NK-92 (cell line): Measurements from ENCODE around the gene TRPC4AP.
"Not testable (repeated sequence)": the region's sequence is repeated elsewhere in the genome, so short reads cannot be mapped to it uniquely, and the experiment has no call there.

Experiments
- DNase-seq: peaks from one replicate; lab custom pipeline; 2025; ENCODE audit not compliant: unreplicated experiment; lab: John Stamatoyannopoulos, UW

The TRPC4AP gene

DNA sequence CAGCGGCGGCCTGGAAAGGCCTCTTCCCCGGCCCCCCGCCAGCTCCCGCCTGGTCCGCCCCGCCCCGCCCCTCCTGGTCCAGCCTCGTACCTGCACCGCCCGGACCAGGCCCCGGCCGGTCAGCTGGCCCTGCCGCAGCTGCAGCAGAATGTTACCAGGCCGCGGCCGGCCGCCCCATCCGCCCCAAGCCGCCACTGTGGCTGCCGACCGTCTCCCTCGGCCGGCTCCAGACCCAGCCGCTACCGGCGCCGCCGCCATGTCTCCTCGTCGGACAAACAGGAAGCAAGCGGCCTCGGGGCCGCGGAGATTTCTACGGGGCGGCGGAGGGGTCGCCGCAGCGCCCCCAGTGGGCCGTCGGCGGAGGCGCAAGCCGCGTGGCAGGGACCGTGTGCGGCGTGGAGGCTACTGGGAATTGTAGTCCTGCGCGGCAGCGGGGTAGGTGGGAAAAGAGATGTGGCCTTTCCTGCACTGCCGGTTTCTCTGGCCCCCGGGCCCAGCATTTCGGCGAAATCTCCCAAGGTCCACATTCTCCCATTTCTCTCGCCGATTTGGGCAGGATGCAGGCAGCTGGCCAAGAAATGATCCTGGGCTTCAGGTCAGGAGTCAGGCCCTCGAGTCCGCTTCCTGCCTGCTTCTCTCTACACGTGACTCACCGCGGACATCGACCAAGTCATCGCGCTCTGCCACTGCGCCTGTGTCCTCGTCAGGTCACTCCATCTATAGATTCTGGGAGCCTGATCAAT is at the start of gene TRPC4AP:
TRPC4AP (minus strand) TSS at position 284 of the 743 bp plus-strand sequence; CDS start at position 258, 26 bp downstream.
- DNase-seq, result no peak

- DNase-seq, result no peak
Measured at GRCh38 chr20:35135867-35136586, 43.4 kb upstream of the TRPC4AP start.

GRCh38 chr20:35134880-35135279 is 42.3 kb upstream of the TRPC4AP start:
- DNase-seq, result no peak

- DNase-seq, result no peak
Measured at GRCh38 chr20:35134472-35134871, 41.9 kb upstream of the TRPC4AP start.

- DNase-seq, result no peak
Measured at GRCh38 chr20:35133735-35134134, 41.1 kb upstream of the TRPC4AP start.

- no peak for DNase-seq
Measured at GRCh38 chr20:35133031-35133430, 40.4 kb upstream of the TRPC4AP start.

DNA sequence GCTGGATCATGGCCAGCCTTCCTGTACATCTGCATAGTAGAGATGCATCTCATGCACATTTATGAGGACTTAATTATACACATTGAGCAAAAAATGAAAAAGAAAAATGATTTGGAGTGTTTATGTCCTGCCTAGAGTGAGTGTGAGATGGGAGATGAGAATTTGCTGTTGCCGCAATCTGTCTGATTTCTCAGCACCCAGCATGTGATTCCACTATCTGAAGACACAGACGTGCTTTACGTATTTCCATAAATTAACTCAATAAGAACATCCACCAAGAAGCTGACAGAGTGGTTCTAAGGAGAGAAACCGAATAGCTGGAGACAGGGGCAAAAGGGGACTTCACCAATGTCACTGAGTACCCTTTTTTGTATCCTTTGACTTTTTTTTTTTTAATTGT is 39.3 kb upstream of the TRPC4AP start:
- no peak for DNase-seq

DNA sequence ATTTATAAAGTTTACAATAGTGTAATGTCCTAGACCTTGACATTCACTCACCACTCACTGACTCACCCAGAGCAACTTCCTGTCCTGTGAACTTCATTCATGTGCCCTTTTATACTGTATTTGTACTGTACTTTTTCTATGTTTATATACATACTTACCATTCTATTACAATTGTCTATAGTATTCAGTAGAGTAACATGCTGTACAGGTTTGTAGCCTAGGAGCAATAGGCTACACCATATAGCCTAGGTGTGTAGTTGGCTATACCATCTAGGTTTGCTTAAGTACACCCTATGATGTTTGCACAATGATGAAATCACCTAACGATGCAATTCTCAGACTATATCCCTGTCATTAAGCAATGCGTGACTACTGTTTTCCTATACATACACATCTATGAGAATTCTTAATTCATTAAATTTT is 37.1 kb upstream of the TRPC4AP start:
- DNase-seq, result no peak

DNA sequence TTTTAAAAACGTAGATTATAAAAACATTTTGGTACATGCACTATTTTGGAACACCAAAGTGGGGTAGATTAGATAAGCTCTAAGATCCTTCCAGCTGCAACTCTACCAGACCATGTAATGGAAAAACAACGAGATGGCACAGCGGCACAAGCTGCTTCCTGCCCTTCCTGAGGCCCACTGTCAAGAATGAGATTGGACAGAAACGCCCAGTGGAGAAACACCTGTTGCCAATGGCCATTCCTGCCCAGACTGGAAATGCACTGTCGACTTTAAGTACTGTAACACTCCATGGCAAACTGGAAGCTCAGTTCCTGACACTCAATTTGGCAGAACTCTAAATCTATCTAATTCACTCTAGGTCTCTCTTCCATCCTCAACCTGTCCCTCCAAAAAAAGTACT is 33.1 kb upstream of the TRPC4AP start:
- no peak for DNase-seq

GRCh38 chr20:35122756-35123405 is 30.3 kb upstream of the TRPC4AP start:
- DNase-seq, result no peak

GRCh38 chr20:35121186-35121585 is 28.6 kb upstream of the TRPC4AP start:
- DNase-seq, result no peak

DNA sequence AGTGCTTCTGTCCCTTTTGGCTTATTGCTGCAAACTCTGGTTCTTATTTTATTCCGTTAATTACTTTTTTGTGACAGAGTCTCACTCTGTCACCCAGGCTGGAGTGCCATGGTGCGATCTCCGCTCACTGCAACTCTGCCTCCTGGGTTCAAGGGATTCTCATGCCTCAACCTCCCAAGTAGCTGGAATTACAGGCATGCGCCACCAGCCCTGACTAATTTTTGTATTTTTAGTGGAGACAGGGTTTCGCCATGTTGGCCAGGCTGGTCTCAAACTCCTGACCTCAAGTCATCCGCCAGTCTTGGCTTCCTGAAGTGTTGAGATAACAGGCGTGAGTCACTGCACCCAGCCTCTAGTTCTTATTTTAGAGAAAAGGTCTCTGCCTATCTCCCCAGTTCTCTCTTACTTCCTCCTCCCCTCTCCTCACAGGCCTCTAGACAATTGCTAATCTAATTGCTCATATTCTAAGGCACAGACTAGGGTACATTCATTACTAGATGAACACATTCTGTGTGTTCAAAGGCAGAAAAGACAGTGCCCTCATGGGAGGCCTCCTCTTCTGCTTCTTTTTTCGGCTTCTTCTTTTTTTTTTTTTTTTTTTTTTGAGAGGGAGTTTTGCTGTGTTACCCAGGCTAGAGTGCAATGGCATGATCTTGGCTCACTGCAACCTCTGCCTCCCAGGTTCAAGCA is 27.6 kb upstream of the TRPC4AP start:
- no peak for DNase-seq

DNA sequence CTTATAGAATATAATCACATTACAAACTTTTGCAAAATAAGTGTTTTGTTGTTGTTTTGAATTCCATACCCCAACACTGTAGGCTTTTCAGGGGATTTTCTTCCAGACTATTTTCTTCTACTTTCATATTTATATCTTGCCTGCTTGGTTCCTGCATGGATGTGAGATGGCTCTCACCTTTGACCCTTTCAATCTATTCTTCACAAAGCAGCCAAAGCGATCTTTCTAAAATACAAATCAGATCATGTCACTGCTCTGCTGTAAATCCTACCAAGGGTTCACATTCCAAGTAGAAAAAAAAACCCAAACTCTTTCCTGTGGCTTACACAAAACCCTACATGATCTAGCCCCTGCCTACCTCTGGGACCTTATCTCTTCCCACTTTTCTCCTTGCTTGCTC is 25.0 kb upstream of the TRPC4AP start:
- DNase-seq, result no peak

- DNase-seq, result no peak
Measured at GRCh38 chr20:35117196-35117595, 24.6 kb upstream of the TRPC4AP start.

DNA sequence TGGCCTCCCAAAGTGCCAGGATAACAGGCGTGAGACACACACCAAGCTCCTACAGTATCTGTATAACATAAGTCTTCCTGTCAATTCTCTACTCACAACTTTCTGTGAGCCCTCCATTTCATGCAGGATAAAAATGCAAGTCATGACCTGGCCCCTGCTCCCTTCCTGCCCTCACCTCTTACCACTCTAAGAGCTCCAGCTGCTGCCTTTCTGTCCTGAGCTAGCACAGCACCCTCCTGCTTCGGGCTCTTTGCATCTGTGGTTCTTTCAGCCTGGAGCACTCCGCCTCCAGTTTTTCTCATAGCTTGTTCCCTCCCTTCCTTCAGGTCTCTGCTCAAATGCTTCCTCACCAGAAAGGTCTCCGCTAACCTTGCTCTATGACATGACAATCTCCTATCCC is 23.7 kb upstream of the TRPC4AP start:
- no peak for DNase-seq

- no peak for DNase-seq
Measured at GRCh38 chr20:35115606-35116005, 23.0 kb upstream of the TRPC4AP start.

DNA sequence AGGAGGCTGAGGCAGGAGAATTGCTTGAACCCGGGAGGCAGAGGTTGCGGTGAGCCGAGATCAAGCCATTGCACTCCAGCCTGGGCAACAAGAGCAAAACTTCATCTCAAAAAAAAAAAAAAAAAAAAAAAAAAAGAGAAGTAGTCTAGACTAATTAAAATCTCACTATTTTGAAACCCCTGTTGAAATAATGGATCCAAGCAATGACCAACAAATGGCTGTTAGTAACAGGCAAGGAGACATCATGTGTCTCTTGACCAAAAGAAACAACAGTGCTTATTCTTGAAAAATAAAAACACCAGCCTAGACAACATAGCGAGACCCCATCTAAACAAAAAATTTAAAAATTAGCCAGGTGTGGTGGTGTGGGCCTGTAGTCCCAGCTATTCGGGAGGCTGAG is 19.7 kb upstream of the TRPC4AP start:
- DNase-seq, result not testable (repeated sequence)

DNA sequence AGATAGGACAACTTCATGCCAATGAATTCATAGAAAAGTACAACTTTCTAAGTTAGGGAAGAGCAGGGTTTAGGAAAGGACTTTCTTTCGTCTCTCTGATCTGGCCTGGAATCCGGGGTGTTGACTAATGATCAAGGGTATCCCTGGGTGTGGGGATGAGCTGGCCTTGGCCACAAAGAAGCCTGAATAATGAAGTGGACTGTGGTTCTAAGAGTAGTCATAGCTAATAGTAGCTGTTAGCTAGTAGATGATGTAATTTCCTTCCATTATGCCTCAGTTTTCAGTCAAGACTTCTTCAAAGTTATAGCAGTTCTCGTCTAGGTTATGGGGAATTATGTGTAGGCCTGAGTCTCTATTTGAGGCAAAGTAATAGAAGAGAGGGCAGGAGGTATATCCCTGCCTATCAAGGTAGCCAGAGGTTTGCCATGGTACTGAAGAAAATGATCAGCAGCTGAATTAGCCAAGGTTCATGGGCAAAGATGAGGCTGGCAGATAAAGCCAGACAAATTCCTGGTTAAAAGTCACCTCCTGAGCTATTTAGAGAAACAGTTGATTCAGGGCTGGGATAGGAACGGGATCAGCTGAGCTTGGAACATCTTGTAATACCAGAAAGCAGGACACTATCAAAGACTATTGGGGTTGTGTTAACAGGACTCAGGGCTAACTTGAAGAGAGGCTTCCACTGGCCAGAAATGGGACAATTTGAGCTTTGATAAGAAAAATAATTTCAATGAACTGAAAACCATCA is 18.7 kb upstream of the TRPC4AP start:
- DNase-seq, result no peak

DNA sequence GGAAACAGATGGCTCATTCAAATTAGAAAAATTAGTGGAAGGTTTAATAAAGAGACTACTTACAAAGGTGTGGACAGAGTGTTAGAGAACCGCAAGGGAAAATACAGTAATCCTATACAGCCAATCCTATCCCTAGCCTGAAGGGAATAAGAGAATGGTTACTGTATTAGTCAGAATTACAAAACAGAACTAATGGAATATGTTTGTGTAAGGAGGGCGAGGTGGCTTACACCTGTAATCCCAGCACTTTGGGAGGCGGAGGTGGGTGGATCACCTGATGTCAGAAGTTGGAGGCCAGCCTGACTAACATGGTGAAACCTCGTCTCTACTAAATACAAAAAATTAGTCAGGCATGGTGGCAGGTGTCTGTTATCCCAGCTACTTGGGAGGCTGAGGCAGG is 16.3 kb upstream of the TRPC4AP start:
- DNase-seq, result no peak

DNA sequence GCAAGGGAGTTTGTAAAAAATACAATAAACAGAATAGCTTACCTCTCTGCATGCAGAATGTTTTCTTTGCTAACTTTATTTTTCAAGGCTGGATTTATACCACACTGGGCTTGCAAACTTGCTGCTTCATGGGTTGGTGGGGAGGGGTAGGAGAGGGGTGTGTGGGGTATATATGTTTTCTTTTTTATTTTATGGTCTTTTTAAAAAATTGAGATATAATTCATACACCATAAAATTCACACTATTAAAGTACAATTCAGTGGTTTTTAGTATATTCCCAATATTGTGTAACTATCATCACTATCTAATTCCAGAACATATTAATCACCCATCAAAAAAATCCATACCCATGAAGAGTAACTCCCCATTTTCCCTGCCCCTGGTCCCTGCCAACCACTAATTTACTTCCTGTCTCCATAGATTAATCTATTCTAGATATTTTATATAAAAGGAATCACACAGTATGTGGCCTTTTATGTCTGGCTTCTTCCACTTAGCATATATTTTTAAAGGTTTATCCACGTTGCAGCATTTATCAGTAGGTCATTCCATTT is 14.3 kb upstream of the TRPC4AP start:
- DNase-seq, result no peak
